RWPE2 (cell line): ENCODE results near the gene H6PD.

ENCODE experiments used
- ATAC-seq: fragments of 200-7000 bp; cut with Tn5 transposase; 3 replicates; pipeline ENCODE4 v1.9.1; 2021; ENCODE audit warnings: low read depth
- DNase-seq: peaks from one replicate; pipeline ENCODE4 v3.0.0-alpha.2; 2020; ENCODE audit warnings: low spot score
- H3K27ac ChIP-seq: fragments of 450-650 bp; 2 replicates; pipeline ENCODE4 v1.5.1; 2017; ENCODE audit warnings: mild to moderate bottlenecking; ENCODE audit not compliant: poor library complexity, severe bottlenecking
- H3K27me3 ChIP-seq: fragments of 250-450 bp; sonication (Bioruptor Pico); 2 replicates; pipeline ENCODE4 v1.5.1; 2021; ENCODE audit warnings: mild to moderate bottlenecking, moderate library complexity; ENCODE audit not compliant: insufficient read depth, poor library complexity, severe bottlenecking
- H3K36me3 ChIP-seq: fragments of 250-450 bp; sonication (Bioruptor Pico); 2 replicates; pipeline ENCODE4 v1.5.1; 2020; ENCODE audit warnings: low read depth, mild to moderate bottlenecking, moderate library complexity
- H3K4me1 ChIP-seq: fragments of 250-450 bp; sonication (Bioruptor Pico); 2 replicates; pipeline ENCODE4 v1.5.1; 2021; ENCODE audit warnings: mild to moderate bottlenecking, moderate library complexity; ENCODE audit not compliant: insufficient read depth, poor library complexity, severe bottlenecking
- H3K4me3 ChIP-seq: fragments of 250-450 bp; sonication (Bioruptor Pico); 2 replicates; pipeline ENCODE4 v1.5.1; 2021; ENCODE audit warnings: mild to moderate bottlenecking, moderate library complexity; ENCODE audit not compliant: severe bottlenecking
- H3K9me3 ChIP-seq: fragments of 250-450 bp; sonication (Bioruptor Pico); 2 replicates; pipeline ENCODE4 v1.5.1; 2021; ENCODE audit warnings: mild to moderate bottlenecking, moderate library complexity; ENCODE audit not compliant: severe bottlenecking
- TF ChIP-seq, protein P1 (sequence below): fragments of 450-650 bp; IDR thresholded peaks from one replicate; pipeline ENCODE4 v1.5.1; 2017; ENCODE audit warnings: mild to moderate bottlenecking, moderate library complexity; ENCODE audit not compliant: poor library complexity, severe bottlenecking

Gene H6PD

GRCh38 chr1:9275161-9275560, 40.6 kb downstream of the H6PD start:
- TF ChIP-seq, protein P1, sequence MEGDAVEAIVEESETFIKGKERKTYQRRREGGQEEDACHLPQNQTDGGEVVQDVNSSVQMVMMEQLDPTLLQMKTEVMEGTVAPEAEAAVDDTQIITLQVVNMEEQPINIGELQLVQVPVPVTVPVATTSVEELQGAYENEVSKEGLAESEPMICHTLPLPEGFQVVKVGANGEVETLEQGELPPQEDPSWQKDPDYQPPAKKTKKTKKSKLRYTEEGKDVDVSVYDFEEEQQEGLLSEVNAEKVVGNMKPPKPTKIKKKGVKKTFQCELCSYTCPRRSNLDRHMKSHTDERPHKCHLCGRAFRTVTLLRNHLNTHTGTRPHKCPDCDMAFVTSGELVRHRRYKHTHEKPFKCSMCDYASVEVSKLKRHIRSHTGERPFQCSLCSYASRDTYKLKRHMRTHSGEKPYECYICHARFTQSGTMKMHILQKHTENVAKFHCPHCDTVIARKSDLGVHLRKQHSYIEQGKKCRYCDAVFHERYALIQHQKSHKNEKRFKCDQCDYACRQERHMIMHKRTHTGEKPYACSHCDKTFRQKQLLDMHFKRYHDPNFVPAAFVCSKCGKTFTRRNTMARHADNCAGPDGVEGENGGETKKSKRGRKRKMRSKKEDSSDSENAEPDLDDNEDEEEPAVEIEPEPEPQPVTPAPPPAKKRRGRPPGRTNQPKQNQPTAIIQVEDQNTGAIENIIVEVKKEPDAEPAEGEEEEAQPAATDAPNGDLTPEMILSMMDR: no peak
- H3K27me3 ChIP-seq: no peaks in the 10 kb centered on the region
- peaks cover 22% of the 10 kb centered on the region for H3K4me1 ChIP-seq
- no peaks in the 10 kb centered on the region for H3K9me3 ChIP-seq
- no peaks in the 10 kb centered on the region for H3K36me3 ChIP-seq
- H3K4me3 ChIP-seq: no peak overlapping the region
- ATAC-seq (no peak), DNase-seq (no peak)
- H3K27ac ChIP-seq: no peak overlapping the region

DNA sequence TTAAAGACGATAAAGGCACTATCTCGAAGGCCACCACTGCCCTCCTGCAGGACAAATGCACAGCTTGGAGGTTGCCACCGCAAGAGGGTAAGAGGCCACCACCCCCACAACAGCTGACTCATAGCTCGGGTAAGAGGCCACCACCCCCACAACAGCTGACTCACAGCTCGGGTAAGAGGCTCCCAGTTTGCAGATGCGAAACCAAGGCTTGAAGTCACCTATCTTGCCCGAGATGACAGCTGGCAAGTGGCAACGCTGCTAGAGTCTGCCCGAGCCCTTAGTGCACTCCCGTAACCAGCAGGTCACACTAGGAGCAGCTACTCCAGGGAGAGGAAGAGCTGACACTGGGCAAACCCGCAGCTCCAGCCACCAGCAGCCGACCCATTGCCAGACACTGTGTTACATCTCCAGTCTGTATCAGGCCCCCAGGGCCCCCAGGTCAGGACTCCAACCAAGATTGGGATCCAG, 41.0 kb downstream of the H6PD start:
- Histone ChIP-seq H3K36me3 (no peaks in the 10 kb centered on the region), H3K4me3 (no peak overlapping the region), H3K27me3 (no peaks in the 10 kb centered on the region), H3K27ac (no peak overlapping the region), H3K9me3 (no peaks in the 10 kb centered on the region), H3K4me1 (peaks cover 20% of the 10 kb centered on the region)
- TF ChIP-seq, protein P1: no peak
- ATAC-seq (peak; percentile 76), DNase-seq (no peak)

DNA sequence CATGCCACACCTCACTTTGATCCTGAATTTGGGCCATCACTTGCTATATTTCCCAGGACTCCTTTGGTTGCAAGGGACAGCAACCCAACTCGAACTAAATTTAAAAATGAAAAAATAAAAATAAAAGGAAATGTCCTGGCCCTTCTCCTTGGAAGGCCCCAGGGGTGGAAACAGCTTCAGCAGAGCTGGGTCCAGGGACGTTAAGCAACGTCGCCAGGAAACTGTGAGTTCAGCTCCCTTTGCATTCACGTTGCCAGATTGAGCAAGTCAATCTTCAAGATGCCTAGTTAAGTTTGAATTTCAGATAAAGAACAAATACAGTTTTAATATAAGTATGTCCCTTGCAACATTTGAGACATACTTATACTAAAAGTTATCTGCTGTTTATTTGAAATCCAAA, 43.5 kb downstream of the H6PD start:
- ATAC-seq: no peak
- no peaks in the 10 kb centered on the region for H3K36me3 ChIP-seq
- H3K9me3 ChIP-seq: no peaks in the 10 kb centered on the region
- H3K4me1 ChIP-seq: peaks cover 23% of the 10 kb centered on the region
- TF ChIP-seq, protein P1: no peak
- H3K27ac ChIP-seq: no peak overlapping the region
- no peak overlapping the region for H3K4me3 ChIP-seq
- no peak for DNase-seq
- H3K27me3 ChIP-seq: no peaks in the 10 kb centered on the region

- Histone ChIP-seq H3K4me1 (peaks cover 23% of the 10 kb centered on the region), H3K9me3 (no peaks in the 10 kb centered on the region), H3K4me3 (no peak overlapping the region), H3K27me3 (no peaks in the 10 kb centered on the region), H3K36me3 (no peaks in the 10 kb centered on the region), H3K27ac (no peak overlapping the region)
- DNase-seq: no peak
- no peak for ATAC-seq
- TF ChIP-seq, protein P1: no peak
Measured at GRCh38 chr1:9278585-9279153, 44.1 kb downstream of the H6PD start.

DNA sequence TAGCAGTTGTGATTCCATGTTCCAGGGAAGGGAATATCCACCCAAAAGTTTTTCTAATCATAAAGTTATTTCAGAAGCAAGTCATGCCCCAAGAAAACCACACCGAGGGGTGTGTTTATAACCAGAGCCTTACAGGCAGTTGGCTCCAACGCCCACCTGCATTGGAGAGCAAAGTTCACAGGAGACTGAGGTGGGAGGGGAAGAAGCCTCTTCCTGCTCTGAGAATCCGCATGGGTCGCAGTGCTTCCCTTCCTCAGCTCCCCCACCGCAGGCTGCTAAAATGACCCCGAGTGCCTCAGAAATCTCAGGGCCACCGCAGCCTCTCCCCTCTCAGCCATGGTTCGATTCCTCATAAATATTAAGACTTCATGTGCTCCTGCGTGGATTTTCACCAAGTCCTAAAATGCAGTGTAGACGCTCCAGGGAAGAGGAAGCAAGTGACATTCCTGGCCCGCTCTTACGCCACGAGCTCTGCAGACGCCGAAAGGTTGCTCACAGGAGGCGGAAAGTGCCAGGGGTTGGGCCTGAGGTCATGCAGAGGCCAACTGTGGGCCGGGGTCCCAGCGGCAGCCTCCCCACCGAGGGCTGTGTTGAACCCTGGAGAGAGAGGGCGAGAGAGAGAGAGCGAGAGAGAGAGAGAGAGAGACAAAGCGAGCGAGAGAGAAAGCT, 44.7 kb downstream of the H6PD start:
- H3K27me3 ChIP-seq: no peaks in the 10 kb centered on the region
- no peaks in the 10 kb centered on the region for H3K36me3 ChIP-seq
- no peaks in the 10 kb centered on the region for H3K9me3 ChIP-seq
- no peak overlapping the region for H3K27ac ChIP-seq
- TF ChIP-seq, protein P1: no peak
- ATAC-seq (no peak), DNase-seq (no peak)
- peaks cover 23% of the 10 kb centered on the region for H3K4me1 ChIP-seq
- no peak overlapping the region for H3K4me3 ChIP-seq
